GM10248 (cell line): ENCODE data around the gene SZRD1.

Source experiments
- CTCF ChIA-PET: fragments of 300-600 bp; sonication (Branson Sonifier 250); formaldehyde crosslinking; extraction: SDS; loops from one replicate; lab custom pipeline; 2021; ENCODE audit warnings: antibody characterized with exemption; lab: Yijun Ruan, JAX
- POLR2A ChIA-PET: fragments of 350-650 bp; sonication (Branson Sonifier 250); formaldehyde crosslinking; extraction: SDS; loops from one replicate; lab custom pipeline; 2020; ENCODE audit warnings: antibody characterized with exemption; lab: Yijun Ruan, JAX
- DNase-seq: peaks from one replicate; pipeline ENCODE4 v3.0.0; 2012; ENCODE audit errors: extremely low spot score
- CTCF ChIP-seq: IDR thresholded peaks from 2 replicates; pipeline ENCODE4 v1.5.1; 2012; ENCODE audit warnings: mild to moderate bottlenecking, low read depth; ENCODE audit errors: extremely low read depth, missing control alignments, control extremely low read depth

SZRD1 gene

GRCh38 chr1:16393570-16394521 lies 26.8 kb downstream of the SZRD1 start:
- DNase-seq = no peak
- ChIA-PET POLR2A (no interaction called here), CTCF (interaction anchor here (1.8 kb wide), 1 partner anchor 46 kb away, joined by 4 read pairs; the partner anchor contains the start of gene NECAP2)
- no peak for TF ChIP-seq CTCF

GRCh38 chr1:16394977-16395376 lies 27.9 kb downstream of the SZRD1 start:
- ChIA-PET CTCF (interaction anchor here (1.6 kb wide), 1 partner anchor 15 kb away, joined by 6 read pairs; no protein-coding TSS in a partner anchor), POLR2A (no interaction called here)

DNA sequence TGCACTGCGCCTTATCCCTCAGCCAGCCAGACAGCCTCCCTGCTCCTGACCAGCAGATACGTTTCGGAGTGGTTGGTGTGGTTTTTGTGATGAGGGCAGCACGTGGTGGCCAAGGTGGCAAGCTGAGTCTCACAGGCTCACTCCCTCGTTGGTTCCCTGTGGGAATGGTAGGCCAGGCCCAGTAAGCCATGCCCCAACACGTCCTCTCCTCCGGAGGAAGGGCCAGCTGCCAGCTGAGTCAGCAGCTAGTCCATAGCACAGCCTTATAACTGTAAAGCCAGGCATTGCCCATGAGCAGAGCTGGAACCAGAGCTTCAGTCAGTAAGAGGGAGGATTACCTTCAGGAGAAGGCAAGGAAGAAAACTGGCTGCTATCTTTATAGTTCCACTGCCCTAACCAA lies 29.5 kb downstream of the SZRD1 start:
- CTCF ChIA-PET = interaction anchor here (1.1 to 2.0 kb wide), 3 partner anchors 9 to 17 kb away, joined by 4 to 6 read pairs (median 5); no protein-coding TSS in a partner anchor
- no peak for TF ChIP-seq CTCF
- POLR2A ChIA-PET = no interaction called here
- DNase-seq = no peak

More at GRCh38 chr1:16394977-16395376, 27.9 kb downstream of the SZRD1 start:
- DNase-seq = no peak
- no peak for TF ChIP-seq CTCF

DNA sequence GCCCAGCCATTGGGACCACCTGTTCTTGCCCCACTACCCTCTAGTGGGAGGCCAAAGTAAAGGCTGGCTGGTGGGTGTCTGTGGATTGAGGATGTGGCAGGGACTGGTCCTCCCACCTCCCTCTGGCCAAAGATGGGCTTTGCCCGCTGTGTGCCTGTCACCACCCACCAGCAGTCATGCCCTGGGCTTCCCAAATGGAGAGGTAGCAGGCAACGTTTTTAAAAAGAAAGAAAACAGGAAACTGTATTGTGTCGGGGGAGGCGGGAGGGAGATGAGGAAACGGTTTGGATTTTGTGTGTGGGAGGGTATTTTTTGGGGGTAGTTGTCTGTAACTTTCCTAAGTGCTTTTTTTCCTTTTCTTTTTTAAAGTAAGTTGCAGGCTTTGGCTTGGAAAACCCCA lies 30.1 kb downstream of the SZRD1 start:
- no peak for DNase-seq
- CTCF ChIA-PET = interaction anchor here (2.0 kb wide), 1 partner anchor 10 kb away, joined by 5 read pairs; no protein-coding TSS in a partner anchor
- no peak for TF ChIP-seq CTCF
- POLR2A ChIA-PET = no interaction called here

- no peak for DNase-seq
- POLR2A ChIA-PET = no interaction called here
- no peak for TF ChIP-seq CTCF
- CTCF ChIA-PET = no interaction called here
Observed at GRCh38 chr1:16398371-16398953, 31.4 kb downstream of the SZRD1 start.

GRCh38 chr1:16402742-16403141 lies 35.7 kb downstream of the SZRD1 start:
- POLR2A ChIA-PET = interaction anchor here (0.6 kb wide), 1 partner anchor 11 kb away, joined by 5 read pairs; no protein-coding TSS in a partner anchor

More at GRCh38 chr1:16402742-16403141, 35.7 kb downstream of the SZRD1 start:
- TF ChIP-seq CTCF = no peak
- DNase-seq = no peak
- CTCF ChIA-PET = interaction anchor here (1.5 kb wide), 1 partner anchor 38 kb away, joined by 3 read pairs; the partner anchor contains the start of gene NECAP2
